G401.6 (cell line): ENCODE measurements around the gene POU2F1.

Source experiments
- FAIRE-seq: peaks from 2 replicates; lab custom pipeline; 2012; peaks lifted over from hg19 to GRCh38; lab: Jason Lieb, UNC

POU2F1 gene

GRCh38 chr1:167423684-167424619 lies 203.3 kb downstream of the POU2F1 start:
- FAIRE-seq, result no peak

- FAIRE-seq, result no peak
Observed at GRCh38 chr1:167425482-167425881, 204.8 kb downstream of the POU2F1 start.

- no peak for FAIRE-seq
Observed at GRCh38 chr1:167426716-167427115, 206.0 kb downstream of the POU2F1 start.

GRCh38 chr1:167427848-167428247 lies 207.2 kb downstream of the POU2F1 start:
- FAIRE-seq, result no peak

- no peak for FAIRE-seq
Observed at GRCh38 chr1:167428395-167428794, 207.7 kb downstream of the POU2F1 start.

- FAIRE-seq, result no peak
Observed at GRCh38 chr1:167429612-167430011, 208.9 kb downstream of the POU2F1 start.

- FAIRE-seq, result no peak
Observed at GRCh38 chr1:167430134-167430848, 209.6 kb downstream of the POU2F1 start.

- no peak for FAIRE-seq
Observed at GRCh38 chr1:167430849-167431242, 210.2 kb downstream of the POU2F1 start.

GRCh38 chr1:167431261-167431908 lies 210.7 kb downstream of the POU2F1 start:
- no peak for FAIRE-seq

- no peak for FAIRE-seq
Observed at GRCh38 chr1:167431909-167432650, 211.4 kb downstream of the POU2F1 start.

- FAIRE-seq, result no peak
Observed at GRCh38 chr1:167432780-167433179, 212.1 kb downstream of the POU2F1 start.

- no peak for FAIRE-seq
Observed at GRCh38 chr1:167433884-167434283, 213.2 kb downstream of the POU2F1 start.

- FAIRE-seq, result no peak
Observed at GRCh38 chr1:167434306-167434705, 213.6 kb downstream of the POU2F1 start.

- FAIRE-seq, result no peak
Observed at GRCh38 chr1:167435484-167435883, 214.8 kb downstream of the POU2F1 start.

GRCh38 chr1:167438171-167439138 lies 217.8 kb downstream of the POU2F1 start:
- FAIRE-seq, result no peak

- FAIRE-seq, result no peak
Observed at GRCh38 chr1:167439301-167439988, 218.8 kb downstream of the POU2F1 start.

GRCh38 chr1:167440345-167440744 lies 219.7 kb downstream of the POU2F1 start:
- no peak for FAIRE-seq

GRCh38 chr1:167440776-167441175 lies 220.1 kb downstream of the POU2F1 start:
- FAIRE-seq, result no peak

GRCh38 chr1:167441222-167441621 lies 220.5 kb downstream of the POU2F1 start:
- no peak for FAIRE-seq

- FAIRE-seq, result peak; percentile 87
Observed at GRCh38 chr1:167442142-167442848, 221.6 kb downstream of the POU2F1 start.
